ENCODE data around the gene ALLC. TPM values are rescaled to one million over a fixed set of nuclear protein-coding genes. Genes with fewer than 3 reads are reported as not detected.

The ALLC gene
- polyA plus RNA-seq, 1 of the 3 experiments (the other 2 are of a cell fraction), result not detected

GRCh38 chr2:3644246-3644525 lies 13.8 kb upstream of the ALLC start:
- no peaks in the 10 kb centered on the region for H3K79me2 ChIP-seq (ENCODE audit: insufficient read depth)
- H3K4me2 ChIP-seq, result no peak overlapping the region
- ChIA-PET POLR2A (no interaction called here), CTCF (interaction anchor here (0.6 to 2.4 kb wide), 8 partner anchors 9 to 220 kb away, joined by 3 to 9 read pairs (median 4); partner anchors contain the start of gene COLEC11)
- H3K9me2 ChIP-seq, result no peaks in the 10 kb centered on the region
- no peaks in the 10 kb centered on the region for H3K9me3 ChIP-seq
- H2AFZ ChIP-seq (ENCODE audit: low read depth), result no peak overlapping the region
- H3K27me3 ChIP-seq (ENCODE audit: insufficient read depth), result no peaks in the 10 kb centered on the region
- no peaks in the 10 kb centered on the region for H3F3A ChIP-seq (replicated peaks; ENCODE audit: insufficient read depth)
- peaks cover 0 to 8% of the 10 kb centered on the region in 2 experiments; a peak in 1 of 4 replicates for H3K4me1 ChIP-seq (ENCODE audit: control insufficient read depth in 1 of 2, insufficient read depth in 2 of 2, low read depth in 1 of 2, low read length in 1 of 2)
- no peak for TF ChIP-seq CHD2 (IDR thresholded peaks at IDR 0.05; ENCODE audit: low read length, partially characterized antibody)
- TF ChIP-seq RFX5 (IDR thresholded peaks at IDR 0.05; ENCODE audit: low read length), result no peak
- no peak for TF ChIP-seq MEF2A (IDR thresholded peaks at IDR 0.05; ENCODE audit: borderline replicate concordance, low read depth)
- TF ChIP-seq ZBTB33 (IDR thresholded peaks at IDR 0.05; ENCODE audit: borderline replicate concordance, low read depth), result no peak
- DNase-seq, result no peak
- H3K36me3 ChIP-seq (replicated peaks in 1 of 2; ENCODE audit: control insufficient read depth in 1 of 2, insufficient read depth in 2 of 2, low read length in 1 of 2), result peaks cover 0 to 2% of the 10 kb centered on the region in 2 experiments
- H4K20me1 ChIP-seq (ENCODE audit: insufficient read depth), result no peaks in the 10 kb centered on the region
- H3K9ac ChIP-seq, result no peak overlapping the region
- H3K27ac ChIP-seq (ENCODE audit: low read depth in 2 of 2, low read length in 1 of 2), result no peak overlapping the region
- H3K4me3 ChIP-seq (ENCODE audit: low read depth in 2 of 2, low read length in 1 of 2), result no peak overlapping the region

GRCh38 chr2:3644891-3645605 lies 13.0 kb upstream of the ALLC start:
- Histone ChIP-seq H3K27ac (ENCODE audit: low read depth in 2 of 2, low read length in 1 of 2) (no peak overlapping the region), H3K9me3 (no peaks in the 10 kb centered on the region), H3F3A (replicated peaks; ENCODE audit: insufficient read depth) (no peaks in the 10 kb centered on the region), H3K9me2 (no peaks in the 10 kb centered on the region), H2AFZ (ENCODE audit: low read depth) (no peak overlapping the region), H4K20me1 (ENCODE audit: insufficient read depth) (no peaks in the 10 kb centered on the region), H3K9ac (no peak overlapping the region), H3K4me1 (ENCODE audit: control insufficient read depth in 1 of 2, insufficient read depth in 2 of 2, low read depth in 1 of 2, low read length in 1 of 2) (peaks cover 0 to 1% of the 10 kb centered on the region in 2 experiments; a peak in 1 of 4 replicates), H3K4me2 (no peak overlapping the region), H3K79me2 (ENCODE audit: insufficient read depth) (no peaks in the 10 kb centered on the region), H3K27me3 (ENCODE audit: insufficient read depth) (no peaks in the 10 kb centered on the region), H3K36me3 (replicated peaks in 1 of 2; ENCODE audit: control insufficient read depth in 1 of 2, insufficient read depth in 2 of 2, low read length in 1 of 2) (peaks cover 0 to 2% of the 10 kb centered on the region in 2 experiments), H3K4me3 (ENCODE audit: low read depth in 2 of 2, low read length in 1 of 2) (no peak overlapping the region)
- 76% methylated on average over 15 of the region's 15 CpGs for WGBS (ENCODE audit: low lambda C conversion rate)
- POLR2A ChIA-PET, result no interaction called here
- CTCF ChIA-PET, result interaction anchor here (0.8 to 2.4 kb wide), 8 partner anchors 8 to 221 kb away, joined by 3 to 9 read pairs (median 4); partner anchors contain the start of gene COLEC11
- no peak for DNase-seq
- TF ChIP-seq MXI1 (IDR thresholded peaks at IDR 0.05; ENCODE audit: low read depth, low read length) (no peak), JUND (IDR thresholded peaks at IDR 0.05) (no peak), FOXM1 (IDR thresholded peaks at IDR 0.05; ENCODE audit: low read depth) (no peak), USF1 (IDR thresholded peaks at IDR 0.05; ENCODE audit: borderline replicate concordance, low read depth) (no peak), POLR2AphosphoS5 (IDR thresholded peaks at IDR 0.05; ENCODE audit: low read depth, low read length) (no peak), ZBTB33 (IDR thresholded peaks at IDR 0.05; ENCODE audit: borderline replicate concordance, low read depth) (no peak), MAX (IDR thresholded peaks at IDR 0.05; ENCODE audit: low read depth) (no peak), CHD2 (IDR thresholded peaks at IDR 0.05; ENCODE audit: low read length, partially characterized antibody) (no peak), RCOR1 (IDR thresholded peaks at IDR 0.05; ENCODE audit: low read length) (no peak), MEF2A (IDR thresholded peaks at IDR 0.05; ENCODE audit: borderline replicate concordance, low read depth) (no peak), GABPA (IDR thresholded peaks at IDR 0.05; ENCODE audit: low read depth) (no peak), FOSL2 (IDR thresholded peaks at IDR 0.05; ENCODE audit: borderline replicate concordance, low read depth) (no peak), RXRA (IDR thresholded peaks at IDR 0.05; ENCODE audit: borderline replicate concordance, low read depth) (no peak), EZH2phosphoT487 (IDR thresholded peaks at IDR 0.05; ENCODE audit: borderline replicate concordance, low read depth) (no peak), RFX5 (IDR thresholded peaks at IDR 0.05; ENCODE audit: low read length) (no peak), REST (IDR thresholded peaks at IDR 0.05; ENCODE audit: low read depth, low read length) (no peak), RAD21 (IDR thresholded peaks at IDR 0.05; ENCODE audit: low read length) (no peak), EP300 (IDR thresholded peaks at IDR 0.05; ENCODE audit: borderline replicate concordance in 1 of 2, low read depth in 1 of 2, low read length in 1 of 2) (no peak)
